Measurements from ENCODE around the gene PRXL2B. TPM values are rescaled to one million over a fixed set of nuclear protein-coding genes. Genes with fewer than 3 reads are reported as not detected.

Gene PRXL2B
- total RNA-seq, 2 donors from 2014 or later: 5.6 to 8.8 TPM

DNA sequence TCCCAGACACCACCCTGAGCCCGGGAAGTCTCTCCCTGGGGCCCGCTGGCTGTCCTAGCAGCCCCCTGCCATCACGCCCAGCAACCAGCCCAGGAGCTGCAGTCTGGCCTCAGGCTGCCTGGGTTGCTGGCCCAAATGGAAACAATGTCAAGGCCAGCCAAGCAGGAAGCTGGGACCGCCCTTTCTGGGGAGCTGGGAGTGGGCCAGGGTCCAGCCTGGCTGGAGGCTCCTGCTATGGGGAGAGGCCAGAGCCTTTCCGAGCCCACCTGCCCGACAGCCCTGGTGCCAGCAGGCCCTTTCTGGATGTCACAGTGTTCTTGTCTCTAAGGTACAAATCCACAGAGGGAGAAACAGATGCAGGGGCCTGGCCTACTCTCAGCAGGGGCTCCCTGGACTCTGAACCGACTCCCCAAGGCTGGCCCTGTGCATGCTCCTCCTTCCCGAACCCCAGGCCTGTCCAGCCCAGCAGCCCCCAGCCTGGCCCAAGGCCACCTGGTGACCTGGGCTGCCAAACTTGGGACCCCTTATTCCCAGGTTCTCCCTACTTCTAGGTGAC is 47.4 kb downstream of the PRXL2B start:
- TF ChIP-seq, protein P1, sequence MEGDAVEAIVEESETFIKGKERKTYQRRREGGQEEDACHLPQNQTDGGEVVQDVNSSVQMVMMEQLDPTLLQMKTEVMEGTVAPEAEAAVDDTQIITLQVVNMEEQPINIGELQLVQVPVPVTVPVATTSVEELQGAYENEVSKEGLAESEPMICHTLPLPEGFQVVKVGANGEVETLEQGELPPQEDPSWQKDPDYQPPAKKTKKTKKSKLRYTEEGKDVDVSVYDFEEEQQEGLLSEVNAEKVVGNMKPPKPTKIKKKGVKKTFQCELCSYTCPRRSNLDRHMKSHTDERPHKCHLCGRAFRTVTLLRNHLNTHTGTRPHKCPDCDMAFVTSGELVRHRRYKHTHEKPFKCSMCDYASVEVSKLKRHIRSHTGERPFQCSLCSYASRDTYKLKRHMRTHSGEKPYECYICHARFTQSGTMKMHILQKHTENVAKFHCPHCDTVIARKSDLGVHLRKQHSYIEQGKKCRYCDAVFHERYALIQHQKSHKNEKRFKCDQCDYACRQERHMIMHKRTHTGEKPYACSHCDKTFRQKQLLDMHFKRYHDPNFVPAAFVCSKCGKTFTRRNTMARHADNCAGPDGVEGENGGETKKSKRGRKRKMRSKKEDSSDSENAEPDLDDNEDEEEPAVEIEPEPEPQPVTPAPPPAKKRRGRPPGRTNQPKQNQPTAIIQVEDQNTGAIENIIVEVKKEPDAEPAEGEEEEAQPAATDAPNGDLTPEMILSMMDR (IDR thresholded peaks at IDR 0.05): no peak
- Histone ChIP-seq H3K36me3 (replicated peaks in 1 of 2; ENCODE audit: insufficient read depth in 1 of 2, low read depth in 2 of 2) (no peaks in the 10 kb centered on the region), H3K9me3 (peaks cover 0 to 12% (median 0%) of the 10 kb centered on the region in 3 donors), H3K4me3 (no peak overlapping the region), H3K27ac (no peak overlapping the region), H3K4me1 (peaks cover 4% of the 10 kb centered on the region), H3K27me3 (peaks cover 0 to 6% of the 10 kb centered on the region in 2 donors)
- DNase-seq (no peak), ATAC-seq (no peak)
- intact Hi-C loops (cut with DNase I): no loop called here
- 17 to 48% methylated on average over 3 to 7 of the region's 8 CpGs for WGBS, 2 donors

DNA sequence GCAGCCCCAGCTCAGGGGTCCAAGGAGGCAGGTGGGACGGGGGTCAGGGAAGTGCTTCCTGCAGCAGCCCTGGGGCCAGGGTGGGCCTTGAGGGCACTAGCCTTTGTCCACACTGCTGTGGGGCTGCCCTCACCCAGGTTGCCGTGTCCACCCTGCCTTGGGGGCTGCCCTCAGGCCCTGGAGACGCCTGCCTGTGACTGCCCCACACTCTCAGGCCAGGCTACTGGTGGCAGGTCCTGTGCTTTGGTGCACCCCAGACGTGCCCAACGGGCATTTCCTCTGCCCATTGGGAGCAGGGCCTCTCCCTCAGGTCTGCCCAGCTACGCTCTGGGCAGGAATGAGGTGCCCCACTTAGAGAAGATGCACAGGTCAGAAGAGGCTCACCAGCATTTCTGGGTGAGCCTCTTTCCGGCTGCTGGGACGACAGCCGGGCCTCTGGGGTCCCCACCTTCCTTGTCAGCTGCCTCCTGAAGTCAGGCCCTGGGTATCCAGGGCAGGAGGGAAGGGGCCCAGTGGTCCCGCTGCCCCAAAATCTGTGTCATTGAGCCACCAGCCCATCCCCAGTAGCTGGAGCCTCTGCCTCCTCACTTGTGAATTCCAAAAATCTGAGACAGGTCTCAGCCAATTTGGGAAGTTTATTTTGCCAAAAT is 48.9 kb downstream of the PRXL2B start:
- no peak overlapping the region for H3K4me3 ChIP-seq
- no peak for ATAC-seq
- WGBS, 2 donors: 62% methylated on average over 10 of the region's 10 CpGs; no CpG with 5 or more reads in 1 of the 2 donors
- TF ChIP-seq POLR2A (IDR thresholded peaks at IDR 0.05): no peak
- TF ChIP-seq, protein P1 (IDR thresholded peaks at IDR 0.05): no peak
- H3K27ac ChIP-seq: no peak overlapping the region
- no peaks in the 10 kb centered on the region for H3K36me3 ChIP-seq (replicated peaks in 1 of 2; ENCODE audit: insufficient read depth in 1 of 2, low read depth in 2 of 2)
- no peak for DNase-seq
- no peaks in the 10 kb centered on the region for H3K27me3 ChIP-seq
- intact Hi-C loops (cut with DNase I): no loop called here
- H3K9me3 ChIP-seq: peaks cover 0 to 12% (median 0%) of the 10 kb centered on the region in 3 donors
- H3K4me1 ChIP-seq: no peaks in the 10 kb centered on the region

DNA sequence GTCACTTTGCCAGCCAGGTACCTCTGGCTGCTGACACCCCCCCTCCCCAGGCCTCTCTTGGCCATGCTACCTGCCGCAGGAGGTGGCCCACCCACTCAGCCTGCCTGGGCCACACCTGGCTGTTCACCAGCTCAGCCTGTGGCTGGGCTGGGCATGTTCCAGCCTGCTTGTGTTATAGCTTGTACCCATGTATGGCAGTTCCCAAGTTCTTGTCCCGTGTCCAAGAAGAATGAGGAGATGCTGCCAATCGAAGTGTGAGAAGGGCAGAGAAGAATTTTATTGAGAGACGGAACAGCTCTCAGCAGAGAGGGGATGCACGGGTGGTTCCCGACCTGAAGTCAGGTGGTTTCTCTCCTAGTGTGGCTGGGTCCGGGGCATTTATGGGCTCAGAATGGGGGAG is 50.2 kb downstream of the PRXL2B start:
- Histone ChIP-seq H3K4me1 (peaks cover 5% of the 10 kb centered on the region), H3K27ac (no peak overlapping the region), H3K36me3 (replicated peaks in 1 of 2; ENCODE audit: insufficient read depth in 1 of 2, low read depth in 2 of 2) (no peaks in the 10 kb centered on the region), H3K4me3 (no peak overlapping the region), H3K27me3 (no peaks in the 10 kb centered on the region), H3K9me3 (peaks cover 0 to 12% (median 0%) of the 10 kb centered on the region in 3 donors)
- no peak for DNase-seq
- intact Hi-C loops (cut with DNase I): no loop called here
- no peak for ATAC-seq
- WGBS, 2 donors: 87% methylated on average over 7 of the region's 7 CpGs
- no peak for TF ChIP-seq POLR2A (IDR thresholded peaks at IDR 0.05)
- TF ChIP-seq, protein P1 (IDR thresholded peaks at IDR 0.05): no peak

DNA sequence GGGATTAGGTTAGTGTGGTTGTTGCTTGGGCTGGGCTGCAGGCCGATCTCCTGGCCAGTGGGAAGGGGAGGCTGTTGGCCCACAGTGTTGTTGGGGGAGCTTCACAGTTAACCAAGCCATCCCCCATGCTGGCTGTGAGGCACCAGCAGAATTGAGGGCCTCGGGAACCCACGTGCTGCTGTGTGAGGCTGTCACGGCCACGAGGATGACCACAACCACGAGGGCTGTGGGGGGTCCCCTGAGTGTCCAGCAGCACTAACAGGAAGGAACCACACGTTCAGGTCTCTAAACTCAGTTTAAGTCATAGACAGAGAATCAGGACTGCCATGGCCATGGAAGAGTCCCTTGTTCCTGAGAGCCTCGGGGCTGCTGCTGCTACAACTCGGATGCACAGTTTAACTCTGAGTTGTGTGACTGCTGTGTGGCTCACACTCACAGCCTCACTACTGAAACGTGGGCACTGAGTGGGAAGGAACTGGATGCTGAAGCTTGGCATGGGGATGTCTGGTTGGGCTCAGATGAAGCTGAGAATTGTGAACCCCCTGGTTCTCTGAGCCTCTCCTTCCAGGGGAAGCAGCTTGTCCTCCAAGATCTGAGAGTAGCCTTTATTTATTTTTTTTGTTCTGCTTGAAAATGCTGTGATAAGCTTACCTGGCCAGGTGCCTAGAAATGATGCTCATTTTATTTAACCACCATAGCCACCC is 51.0 kb downstream of the PRXL2B start:
- DNase-seq (no peak), ATAC-seq (no peak)
- 73 to 74% methylated on average over 5 to 10 of the region's 10 CpGs for WGBS, 2 donors
- H3K27ac ChIP-seq: no peak overlapping the region
- no peaks in the 10 kb centered on the region for H3K27me3 ChIP-seq
- no peaks in the 10 kb centered on the region for H3K36me3 ChIP-seq (replicated peaks in 1 of 2; ENCODE audit: insufficient read depth in 1 of 2, low read depth in 2 of 2)
- no peak overlapping the region for H3K4me3 ChIP-seq
- intact Hi-C loops (cut with DNase I): no loop called here
- peaks cover 0 to 12% (median 0%) of the 10 kb centered on the region in 3 donors for H3K9me3 ChIP-seq
- H3K4me1 ChIP-seq: peaks cover 14% of the 10 kb centered on the region
- TF ChIP-seq, protein P1 (IDR thresholded peaks at IDR 0.05): no peak
- no peak for TF ChIP-seq POLR2A (IDR thresholded peaks at IDR 0.05)
